GM18511 (cell line): Measurements from ENCODE around the gene PDE3A.
"Not testable (repeated sequence)": the region's sequence is repeated elsewhere in the genome, so short reads cannot be mapped to it uniquely, and the experiment has no call there.

ENCODE experiments used
- ATAC-seq: cut with Tn5 transposase; IDR thresholded peaks from one replicate; pipeline ENCODE4 v1.9.1; 2021; ENCODE audit warnings: mild to moderate bottlenecking, moderate library complexity; ENCODE audit not compliant: unreplicated experiment

Gene PDE3A

GRCh38 chr12:20372326-20373096 lies 4.2 kb downstream of the PDE3A start:
- ATAC-seq, result no peak

DNA sequence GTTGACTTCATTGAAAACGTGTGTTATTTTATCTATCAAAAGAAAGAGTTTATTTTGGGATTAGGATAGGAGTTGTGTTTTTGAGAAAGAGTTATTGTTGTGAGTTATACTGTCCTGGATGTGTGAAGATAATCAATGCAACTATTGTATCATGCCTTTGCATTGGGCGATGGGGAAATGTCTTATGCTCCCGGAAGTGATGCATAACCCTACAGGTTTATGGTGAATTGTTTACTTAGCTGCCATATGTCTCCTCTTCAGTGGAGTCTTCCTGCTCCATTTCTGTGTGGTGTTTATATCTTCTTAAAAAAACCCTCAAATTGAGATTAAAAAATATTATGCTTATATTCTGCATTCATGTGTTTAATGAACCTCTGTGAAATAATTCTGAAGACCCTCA lies 6.5 kb downstream of the PDE3A start:
- no peak for ATAC-seq

DNA sequence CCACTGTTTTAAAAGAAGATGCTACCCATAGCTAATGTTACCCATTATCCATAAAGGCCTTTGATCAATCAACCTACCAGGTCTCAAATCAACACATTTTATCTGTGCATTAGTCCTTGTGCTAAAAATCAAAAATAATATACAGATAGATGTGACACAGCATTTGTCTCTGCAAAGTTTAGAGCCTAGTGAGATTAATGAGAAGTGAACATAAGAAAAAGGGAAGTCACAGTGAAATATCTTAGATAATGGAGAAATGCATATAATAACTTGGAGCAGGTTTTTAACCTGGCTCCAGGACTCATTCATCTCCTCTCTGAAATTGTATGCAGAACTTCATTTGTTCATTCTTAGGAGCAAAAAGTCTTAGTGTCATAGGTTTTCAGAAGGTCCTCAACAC lies 7.2 kb downstream of the PDE3A start:
- no peak for ATAC-seq

DNA sequence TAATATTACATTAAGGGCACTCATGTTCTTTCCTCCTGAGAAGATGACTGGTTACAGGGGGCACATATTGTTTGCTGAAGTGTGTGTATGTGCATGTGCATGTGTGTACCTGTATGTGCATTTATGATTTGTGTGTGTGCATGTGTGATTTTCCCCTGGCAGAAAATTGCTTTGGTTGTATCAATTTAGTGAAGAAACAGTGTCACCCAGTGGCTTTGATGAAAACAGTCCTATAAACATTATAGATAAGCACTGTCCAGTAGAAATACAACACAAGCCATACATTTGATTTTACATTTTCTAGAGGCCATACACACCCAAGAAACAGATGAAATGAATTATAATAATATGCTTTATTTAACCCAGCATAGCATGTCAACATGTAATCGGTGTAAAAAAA lies 8.6 kb downstream of the PDE3A start:
- ATAC-seq, result no peak

- ATAC-seq, result no peak
These were observed 9.4 kb downstream of the PDE3A start for GRCh38 chr12:20377750-20378149.

GRCh38 chr12:20382117-20382516 lies 13.8 kb downstream of the PDE3A start:
- ATAC-seq, result no peak

- no peak for ATAC-seq
These were observed 15.3 kb downstream of the PDE3A start for GRCh38 chr12:20383612-20384011.

GRCh38 chr12:20384836-20385235 lies 16.5 kb downstream of the PDE3A start:
- not testable (repeated sequence) for ATAC-seq

DNA sequence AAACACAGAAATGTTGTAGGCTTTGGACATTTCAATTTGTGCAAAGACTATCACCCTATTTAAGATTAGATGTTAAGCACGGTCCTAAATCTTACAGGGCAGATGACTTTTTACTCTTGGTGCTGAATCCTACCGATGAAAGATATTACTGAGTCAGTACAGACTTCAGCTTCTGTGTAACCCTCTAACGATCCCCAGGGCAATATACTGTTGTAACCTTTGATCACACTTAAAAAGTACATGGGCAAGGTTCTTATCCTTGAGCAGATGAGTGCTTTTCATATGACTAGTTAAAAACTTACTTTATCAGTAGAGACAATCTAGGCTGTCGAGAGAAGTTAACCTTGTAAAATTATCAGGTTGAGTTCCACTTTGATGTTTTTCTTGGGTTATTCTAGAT lies 22.5 kb downstream of the PDE3A start:
- no peak for ATAC-seq

DNA sequence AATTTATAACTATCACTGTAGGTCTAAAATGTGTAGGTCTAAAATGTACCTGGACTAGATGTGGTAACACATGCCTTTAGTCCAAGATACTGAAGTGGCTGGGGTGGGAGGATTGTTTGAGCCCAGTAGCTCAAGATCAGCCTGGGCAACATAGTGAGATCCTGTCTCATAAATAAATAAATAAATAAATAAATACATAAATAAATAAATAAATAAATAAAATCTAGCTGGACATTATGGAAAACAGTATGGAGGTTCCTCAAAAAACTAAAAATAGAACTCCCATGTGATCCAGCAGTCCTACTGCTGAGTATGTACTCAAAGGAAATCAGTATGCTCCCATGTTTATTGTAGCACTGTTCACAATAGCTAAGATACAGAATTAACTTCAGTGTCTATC lies 24.0 kb downstream of the PDE3A start:
- no peak for ATAC-seq

DNA sequence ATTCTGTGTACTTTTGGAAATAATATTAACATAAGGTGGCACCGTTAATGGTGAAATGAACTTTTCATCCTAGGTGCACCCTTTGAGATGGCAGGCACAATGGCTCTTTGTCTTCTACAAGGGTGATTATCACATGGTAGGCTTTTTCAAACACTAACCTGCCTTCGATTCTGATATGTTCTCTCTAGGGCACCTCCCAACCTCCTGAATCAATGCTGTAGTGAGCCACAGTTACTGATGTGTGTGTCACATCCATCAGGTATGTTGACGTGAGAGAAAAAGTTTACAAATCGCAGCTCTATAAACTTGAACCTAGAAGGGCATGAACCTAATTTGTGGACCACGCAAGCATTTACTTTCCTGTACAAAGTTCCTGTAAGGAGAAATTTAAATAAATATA lies 25.4 kb downstream of the PDE3A start:
- no peak for ATAC-seq

DNA sequence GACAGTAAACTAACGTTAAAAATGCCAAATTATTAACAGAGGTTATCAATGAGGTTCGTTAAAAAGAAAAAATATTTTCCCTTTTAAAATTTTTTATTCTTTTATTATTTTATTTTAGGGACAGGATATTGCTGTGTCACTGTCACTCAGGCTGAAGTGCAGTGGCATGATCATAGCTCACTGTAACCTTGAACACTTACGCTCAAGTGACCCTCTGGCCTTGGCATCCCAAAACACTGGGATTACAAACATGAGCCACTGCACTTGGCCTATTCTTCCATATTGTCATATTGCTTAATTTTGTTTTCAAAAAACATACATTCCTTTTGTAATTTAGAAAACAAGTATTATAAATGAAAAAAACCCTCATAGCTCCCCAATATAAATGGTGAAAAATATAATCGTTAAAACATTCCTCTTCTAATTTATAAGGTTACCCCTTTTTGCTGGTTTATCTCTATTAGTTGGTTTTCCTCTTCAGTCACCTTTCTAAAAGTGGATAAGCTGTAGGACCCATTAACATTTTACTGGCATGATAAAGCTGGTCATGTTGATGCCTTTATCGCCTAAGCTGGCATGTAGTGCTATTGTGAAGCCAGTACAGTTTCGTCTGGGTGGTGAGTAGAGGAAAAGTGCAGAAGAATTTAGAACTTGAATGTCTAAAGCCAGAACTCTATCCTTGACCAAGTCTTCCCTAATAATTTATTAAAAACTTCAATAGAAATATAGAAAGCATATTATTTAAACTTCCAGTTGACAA lies 27.6 kb downstream of the PDE3A start:
- ATAC-seq, result no peak

DNA sequence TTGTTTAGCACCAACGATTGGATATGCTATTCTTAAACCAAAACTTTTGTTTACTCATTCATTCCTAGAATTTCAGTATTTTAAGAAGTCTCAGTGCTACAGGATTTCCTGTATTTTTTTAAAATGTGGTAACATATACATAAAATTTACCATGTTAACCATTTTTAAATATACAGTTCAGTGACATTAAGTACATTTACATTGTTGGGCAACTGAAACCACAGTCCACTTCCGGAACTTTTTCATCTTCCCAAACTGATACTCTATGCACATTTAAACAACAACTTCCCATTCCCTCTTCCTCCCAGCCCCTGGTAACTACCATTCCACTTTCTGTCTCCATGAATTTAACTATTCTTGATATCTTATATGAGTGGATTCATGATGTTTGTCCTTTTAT lies 30.3 kb downstream of the PDE3A start:
- no peak for ATAC-seq

DNA sequence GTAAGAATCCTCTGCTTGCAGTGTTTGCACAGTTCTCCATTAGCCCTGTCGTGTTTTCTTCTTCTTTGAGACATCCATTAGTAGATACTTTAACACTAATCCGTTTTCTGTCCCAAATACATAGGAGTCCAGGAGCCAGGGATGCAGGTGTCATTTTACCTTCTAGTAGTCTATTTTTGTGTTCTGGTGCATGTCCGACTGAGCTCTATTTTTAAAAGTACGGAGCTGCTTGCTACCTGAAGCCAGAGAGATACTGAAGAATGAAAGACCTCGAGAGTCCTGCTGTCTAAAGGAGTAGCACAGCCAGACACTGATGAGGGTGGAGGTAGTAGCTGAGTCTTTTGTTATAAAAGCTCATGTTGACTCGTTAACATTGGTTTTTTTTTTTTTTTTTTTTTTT lies 31.7 kb downstream of the PDE3A start:
- no peak for ATAC-seq

- no peak for ATAC-seq
These were observed 34.9 kb downstream of the PDE3A start for GRCh38 chr12:20403230-20403629.

DNA sequence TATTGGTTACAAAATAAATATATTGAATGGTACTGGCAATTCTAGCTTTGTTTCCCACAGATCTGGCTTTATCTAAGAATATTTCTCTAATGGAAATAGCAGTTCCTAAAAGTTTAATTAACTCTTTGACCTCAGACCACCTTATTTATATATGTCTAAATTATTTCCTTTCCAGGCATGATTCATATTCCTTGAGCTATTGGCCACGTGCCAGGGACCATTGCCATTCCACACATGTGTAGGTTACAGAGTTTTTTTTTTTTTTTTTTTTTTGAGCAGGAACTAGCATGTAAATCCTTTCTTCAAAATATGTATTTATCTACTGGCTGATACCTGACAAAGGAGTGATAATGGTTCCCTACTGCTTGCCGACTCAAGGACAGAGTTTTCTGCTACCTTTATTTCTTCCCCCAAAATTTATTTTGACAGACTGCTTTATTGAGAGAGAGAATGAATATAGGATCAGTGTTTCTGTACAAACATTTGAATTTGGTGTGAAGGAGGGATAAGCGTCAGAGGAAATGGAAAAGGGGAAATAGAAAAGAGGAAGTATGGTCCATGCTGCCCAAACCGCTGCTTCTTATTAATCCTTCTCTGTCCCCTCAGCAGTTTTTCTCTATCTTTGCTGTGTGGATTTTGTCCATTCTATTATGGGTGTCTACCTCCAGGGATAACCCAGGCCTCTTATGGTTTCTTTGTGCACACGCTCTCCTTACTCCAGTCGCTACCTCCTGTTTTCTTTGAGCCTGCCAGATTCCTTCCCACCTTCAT lies 36.4 kb downstream of the PDE3A start:
- ATAC-seq, result no peak

GRCh38 chr12:20409607-20410377 lies 41.5 kb downstream of the PDE3A start:
- no peak for ATAC-seq

GRCh38 chr12:20410734-20411133 lies 42.4 kb downstream of the PDE3A start:
- ATAC-seq, result no peak

- no peak for ATAC-seq
These were observed 43.0 kb downstream of the PDE3A start for GRCh38 chr12:20411345-20411744.

- no peak for ATAC-seq
These were observed 46.7 kb downstream of the PDE3A start for GRCh38 chr12:20415028-20415427.

DNA sequence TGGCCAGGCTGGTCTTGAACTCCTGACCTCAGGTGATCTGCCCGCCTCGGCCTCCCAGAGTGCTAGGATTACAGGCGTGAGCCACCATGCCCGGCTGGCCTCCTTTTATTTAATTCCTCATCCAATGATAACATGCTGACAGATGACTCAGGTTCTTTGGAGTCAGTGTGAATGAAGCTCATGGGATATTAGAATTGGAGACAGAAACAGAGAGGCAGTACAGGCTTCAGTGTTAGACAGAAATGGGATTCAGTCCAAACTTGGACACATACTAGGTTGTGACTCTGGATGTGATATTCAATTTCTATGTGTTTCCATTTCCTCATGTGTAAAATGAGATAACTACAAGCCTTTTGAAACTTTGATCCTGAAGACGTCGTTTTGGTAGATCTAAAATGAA lies 47.3 kb downstream of the PDE3A start:
- no peak for ATAC-seq
